HEK293T (cell line): ENCODE results near the gene HEATR5A.
"Not testable (repeated sequence)": the region's sequence is repeated elsewhere in the genome, so short reads cannot be mapped to it uniquely, and the experiment has no call there.

Experiments used
- ARNT ChIP-seq: fragments of 450-650 bp; IDR thresholded peaks from 2 replicates; pipeline ENCODE4 v1.6.1; 2017; ENCODE audit warnings: mild to moderate bottlenecking
- BHLHE40 ChIP-seq: fragments of 450-650 bp; IDR thresholded peaks from 2 replicates; pipeline ENCODE4 v1.6.1; 2016; ENCODE audit warnings: mild to moderate bottlenecking, moderate library complexity, borderline replicate concordance
- FOXA1 ChIP-seq: fragments of 450-650 bp; IDR thresholded peaks from 2 replicates; pipeline ENCODE4 v1.6.1; 2016; ENCODE audit warnings: mild to moderate bottlenecking
- FOXM1 ChIP-seq: fragments of 450-650 bp; IDR thresholded peaks from 2 replicates; pipeline ENCODE4 v1.6.1; 2017; ENCODE audit warnings: mild to moderate bottlenecking, borderline replicate concordance
- HDGF ChIP-seq: fragments of 450-650 bp; IDR thresholded peaks from 2 replicates; pipeline ENCODE4 v1.6.1; 2017; ENCODE audit warnings: antibody characterized with exemption, borderline replicate concordance
- NFRKB ChIP-seq: fragments of 450-650 bp; IDR thresholded peaks from 2 replicates; pipeline ENCODE4 v1.6.1; 2016; ENCODE audit warnings: mild to moderate bottlenecking, moderate library complexity
- SP1 ChIP-seq: fragments of 450-650 bp; IDR thresholded peaks from 2 replicates; pipeline ENCODE4 v1.6.1; 2017
- ZNF384 ChIP-seq: fragments of 450-650 bp; IDR thresholded peaks from 2 replicates; pipeline ENCODE4 v1.6.1; 2016

DNA sequence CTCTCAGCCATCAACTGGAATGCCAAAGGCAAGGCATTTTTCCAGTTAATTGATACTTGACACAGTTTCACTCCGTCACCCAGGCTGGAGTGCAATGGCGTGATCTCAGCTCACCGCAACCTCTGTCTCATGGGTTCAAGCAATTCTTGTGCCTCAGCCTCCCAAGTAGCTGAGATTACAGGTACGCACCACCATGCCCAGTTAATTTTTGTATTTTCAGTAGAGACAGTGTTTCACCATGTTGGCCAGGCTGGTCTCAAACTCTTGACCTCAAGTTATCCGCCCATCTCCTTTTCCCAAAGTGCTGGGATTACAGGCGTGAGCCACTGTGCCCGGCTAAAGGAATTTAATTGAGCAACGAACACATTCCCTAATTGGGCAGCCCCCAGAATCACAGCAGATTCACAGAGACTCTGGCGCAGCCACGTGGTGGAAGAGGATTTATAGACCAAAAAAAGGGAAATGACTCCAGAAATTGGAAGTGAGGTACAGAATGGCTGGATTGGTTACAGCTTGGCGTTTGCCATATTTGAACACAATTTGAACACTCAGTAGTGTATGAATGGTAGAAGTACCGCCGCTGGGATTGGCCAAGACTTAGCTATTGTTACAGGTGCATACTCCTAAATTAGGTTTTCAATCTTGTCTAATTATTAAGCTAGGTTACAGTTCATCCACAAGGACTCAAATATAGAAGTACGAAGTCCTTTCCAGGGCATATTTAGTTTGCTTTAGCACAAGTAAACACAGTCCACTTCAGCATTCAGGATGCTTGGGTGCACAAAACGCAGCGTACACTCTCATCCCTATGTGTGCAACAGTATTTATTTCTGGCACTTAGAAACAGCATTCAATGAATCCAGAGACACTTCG lies 162.6 kb downstream of the HEATR5A start:
- not testable (repeated sequence) for TF ChIP-seq FOXA1, SP1, FOXM1, NFRKB, ZNF384, BHLHE40, ARNT, HDGF
